HG02759 (cell line): ENCODE results near the gene WDR54.

Experiments used
- ATAC-seq: cut with Tn5 transposase; IDR thresholded peaks from one replicate; pipeline ENCODE4 v1.9.1; 2021; ENCODE audit warnings: mild to moderate bottlenecking, moderate library complexity; ENCODE audit not compliant: unreplicated experiment

The WDR54 gene

GRCh38 chr2:74474899-74475298 lies 53.4 kb downstream of the WDR54 start:
- ATAC-seq = no peak
